Measurements from ENCODE around the gene LCMT1. TPM values are rescaled to one million over a fixed set of nuclear protein-coding genes. Genes with fewer than 3 reads are reported as not detected.

The LCMT1 gene
- total and polyA plus RNA-seq, 2 of the 13 experiments (the other 11 are each of a cell fraction or from before 2014, with no cell fraction given): 41.2 to 48.7 TPM

DNA sequence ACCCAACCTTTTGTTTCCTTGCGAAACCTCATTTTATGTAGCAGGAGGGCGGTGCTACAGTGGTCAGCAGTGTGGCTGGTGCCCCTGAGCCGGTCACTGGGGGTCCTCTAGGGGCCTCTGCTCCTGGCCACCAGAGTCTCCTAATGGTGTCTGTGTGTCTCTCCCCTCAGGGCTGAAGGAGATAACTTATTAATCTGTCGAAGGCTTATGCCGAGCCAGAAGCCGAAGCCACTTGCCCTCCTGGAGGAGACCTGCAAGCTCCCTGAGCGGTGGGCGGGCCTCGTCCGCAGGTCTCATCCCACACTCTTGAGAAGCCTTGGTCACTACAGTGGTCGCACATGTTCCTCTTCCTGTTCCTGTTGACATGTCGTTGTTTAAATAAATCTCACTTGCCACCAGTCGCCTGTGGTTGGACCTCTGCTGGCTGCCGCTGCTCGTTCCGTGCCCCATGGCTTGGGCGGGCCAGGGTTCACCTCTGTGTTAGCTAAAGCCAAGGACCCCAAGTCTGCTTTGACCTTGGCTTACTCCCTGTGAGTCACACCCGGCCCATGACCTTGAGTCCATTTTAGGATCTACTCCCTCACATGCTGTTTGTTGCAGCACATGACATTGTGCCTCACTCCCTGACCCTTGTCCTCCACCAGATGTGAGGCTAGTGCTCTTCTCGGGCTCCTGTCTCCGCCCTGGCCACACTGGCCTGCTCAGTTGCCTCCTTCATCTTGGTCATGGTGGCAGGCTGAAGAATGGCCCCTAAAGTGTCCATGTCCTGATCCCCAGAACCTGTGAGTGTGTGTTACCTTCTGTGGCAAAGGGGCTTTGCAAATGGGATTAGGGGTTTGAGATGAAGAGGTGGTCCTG lies 66.5 kb downstream of the LCMT1 start (continued):
- TF ChIP-seq ZNF503 (CRISPR knock-in tag; IDR thresholded peaks at IDR 0.05) (peak; percentile 83), FOXO1 (CRISPR knock-in tag; IDR thresholded peaks at IDR 0.05) (peak; percentile 95), KDM6A (CRISPR knock-in tag; IDR thresholded peaks at IDR 0.05; ENCODE audit: low read depth) (peak; percentile 86), ZNF703 (CRISPR knock-in tag; IDR thresholded peaks at IDR 0.05; ENCODE audit: borderline replicate concordance) (no peak), PHF20 (CRISPR knock-in tag; IDR thresholded peaks at IDR 0.05) (peak; percentile 82), ZNF784 (CRISPR knock-in tag; IDR thresholded peaks at IDR 0.05; ENCODE audit: borderline replicate concordance) (peak; percentile 79), SRF (IDR thresholded peaks at IDR 0.05; ENCODE audit: low read depth, low read length) (peak; percentile 77; the same call in 1 of the 2 replicates), ESRRA (CRISPR knock-in tag; IDR thresholded peaks at IDR 0.05; ENCODE audit: low read depth) (peak; percentile 100), ZNF30 (CRISPR knock-in tag; IDR thresholded peaks at IDR 0.05) (no peak), ASH2L (IDR thresholded peaks at IDR 0.05; ENCODE audit: insufficient read length, low read depth, low read length) (peak; percentile 94), NRL (CRISPR knock-in tag; IDR thresholded peaks at IDR 0.05; ENCODE audit: borderline replicate concordance) (peak; percentile 98), XBP1 (CRISPR knock-in tag; IDR thresholded peaks at IDR 0.05) (no peak), KAT2B (IDR thresholded peaks at IDR 0.05; ENCODE audit: borderline replicate concordance, low read depth, low read length) (no peak), KLF6 (CRISPR knock-in tag; IDR thresholded peaks at IDR 0.05) (peak; percentile 54; the same call in 1 of the 2 replicates), STAT5B (CRISPR knock-in tag; IDR thresholded peaks at IDR 0.05) (0 out of 2 replicates have a peak, but pooled peaks have one; percentile 56), RFXAP (CRISPR knock-in tag; IDR thresholded peaks at IDR 0.05; ENCODE audit: borderline replicate concordance) (peak; percentile 81; the same call in 1 of the 2 replicates)
- TF ChIP-seq, protein P1, sequence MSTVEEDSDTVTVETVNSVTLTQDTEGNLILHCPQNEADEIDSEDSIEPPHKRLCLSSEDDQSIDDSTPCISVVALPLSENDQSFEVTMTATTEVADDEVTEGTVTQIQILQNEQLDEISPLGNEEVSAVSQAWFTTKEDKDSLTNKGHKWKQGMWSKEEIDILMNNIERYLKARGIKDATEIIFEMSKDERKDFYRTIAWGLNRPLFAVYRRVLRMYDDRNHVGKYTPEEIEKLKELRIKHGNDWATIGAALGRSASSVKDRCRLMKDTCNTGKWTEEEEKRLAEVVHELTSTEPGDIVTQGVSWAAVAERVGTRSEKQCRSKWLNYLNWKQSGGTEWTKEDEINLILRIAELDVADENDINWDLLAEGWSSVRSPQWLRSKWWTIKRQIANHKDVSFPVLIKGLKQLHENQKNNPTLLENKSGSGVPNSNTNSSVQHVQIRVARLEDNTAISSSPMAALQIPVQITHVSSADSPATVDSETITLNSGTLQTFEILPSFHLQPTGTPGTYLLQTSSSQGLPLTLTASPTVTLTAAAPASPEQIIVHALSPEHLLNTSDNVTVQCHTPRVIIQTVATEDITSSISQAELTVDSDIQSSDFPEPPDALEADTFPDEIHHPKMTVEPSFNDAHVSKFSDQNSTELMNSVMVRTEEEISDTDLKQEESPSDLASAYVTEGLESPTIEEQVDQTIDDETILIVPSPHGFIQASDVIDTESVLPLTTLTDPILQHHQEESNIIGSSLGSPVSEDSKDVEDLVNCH (CRISPR knock-in tag; IDR thresholded peaks at IDR 0.05): no peak
- TF ChIP-seq, protein P2, sequence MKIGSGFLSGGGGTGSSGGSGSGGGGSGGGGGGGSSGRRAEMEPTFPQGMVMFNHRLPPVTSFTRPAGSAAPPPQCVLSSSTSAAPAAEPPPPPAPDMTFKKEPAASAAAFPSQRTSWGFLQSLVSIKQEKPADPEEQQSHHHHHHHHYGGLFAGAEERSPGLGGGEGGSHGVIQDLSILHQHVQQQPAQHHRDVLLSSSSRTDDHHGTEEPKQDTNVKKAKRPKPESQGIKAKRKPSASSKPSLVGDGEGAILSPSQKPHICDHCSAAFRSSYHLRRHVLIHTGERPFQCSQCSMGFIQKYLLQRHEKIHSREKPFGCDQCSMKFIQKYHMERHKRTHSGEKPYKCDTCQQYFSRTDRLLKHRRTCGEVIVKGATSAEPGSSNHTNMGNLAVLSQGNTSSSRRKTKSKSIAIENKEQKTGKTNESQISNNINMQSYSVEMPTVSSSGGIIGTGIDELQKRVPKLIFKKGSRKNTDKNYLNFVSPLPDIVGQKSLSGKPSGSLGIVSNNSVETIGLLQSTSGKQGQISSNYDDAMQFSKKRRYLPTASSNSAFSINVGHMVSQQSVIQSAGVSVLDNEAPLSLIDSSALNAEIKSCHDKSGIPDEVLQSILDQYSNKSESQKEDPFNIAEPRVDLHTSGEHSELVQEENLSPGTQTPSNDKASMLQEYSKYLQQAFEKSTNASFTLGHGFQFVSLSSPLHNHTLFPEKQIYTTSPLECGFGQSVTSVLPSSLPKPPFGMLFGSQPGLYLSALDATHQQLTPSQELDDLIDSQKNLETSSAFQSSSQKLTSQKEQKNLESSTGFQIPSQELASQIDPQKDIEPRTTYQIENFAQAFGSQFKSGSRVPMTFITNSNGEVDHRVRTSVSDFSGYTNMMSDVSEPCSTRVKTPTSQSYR (CRISPR knock-in tag; IDR thresholded peaks at IDR 0.05; ENCODE audit: borderline replicate concordance): peak; percentile 72; the same call in 1 of the 2 replicates
- TF ChIP-seq, protein P3, sequence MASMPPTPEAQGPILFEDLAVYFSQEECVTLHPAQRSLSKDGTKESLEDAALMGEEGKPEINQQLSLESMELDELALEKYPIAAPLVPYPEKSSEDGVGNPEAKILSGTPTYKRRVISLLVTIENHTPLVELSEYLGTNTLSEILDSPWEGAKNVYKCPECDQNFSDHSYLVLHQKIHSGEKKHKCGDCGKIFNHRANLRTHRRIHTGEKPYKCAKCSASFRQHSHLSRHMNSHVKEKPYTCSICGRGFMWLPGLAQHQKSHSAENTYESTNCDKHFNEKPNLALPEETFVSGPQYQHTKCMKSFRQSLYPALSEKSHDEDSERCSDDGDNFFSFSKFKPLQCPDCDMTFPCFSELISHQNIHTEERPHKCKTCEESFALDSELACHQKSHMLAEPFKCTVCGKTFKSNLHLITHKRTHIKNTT (CRISPR knock-in tag; IDR thresholded peaks at IDR 0.05): no peak
